Activated CD4-positive, alpha-beta T cell treated with anti-CD3 and anti-CD28 coated beads, Interleukin-2, amount 10 ng/mL, durations not matched to agents 7 days and 5 days (primary cell): ENCODE results near the gene GPR78. TPM values are rescaled to one million over a fixed set of nuclear protein-coding genes. Genes with fewer than 3 reads are reported as not detected.

Experiments
- CTCF ChIA-PET: fragments of 350-600 bp; sonication (Branson Sonifier 250); formaldehyde crosslinking; loops from one replicate; lab custom pipeline; 2021; ENCODE audit warnings: antibody characterized with exemption; lab: Charles Lee
- POLR2A ChIA-PET: fragments of 350-600 bp; sonication (Branson Sonifier 250); formaldehyde crosslinking; loops from one replicate; lab custom pipeline; 2021; ENCODE audit warnings: antibody characterized with exemption; lab: Charles Lee
- DNase-seq: peaks from one replicate; pipeline ENCODE4 v3.0.0-alpha.2; 2020
- H3K27ac Mint-ChIP-seq: one replicate; pipeline ENCODE4 v1.8.0; 2021; ENCODE audit warnings: mild to moderate bottlenecking, moderate library complexity, mixed read lengths
- H3K27me3 Mint-ChIP-seq: one replicate; pipeline ENCODE4 v1.8.0; 2021; ENCODE audit warnings: mixed read lengths
- H3K36me3 Mint-ChIP-seq: one replicate; pipeline ENCODE4 v1.8.0; 2021; ENCODE audit warnings: low read depth, mixed read lengths
- H3K4me1 Mint-ChIP-seq: one replicate; pipeline ENCODE4 v1.8.0; 2021; ENCODE audit warnings: mixed read lengths
- H3K4me3 Mint-ChIP-seq: one replicate; pipeline ENCODE4 v1.8.0; 2021; ENCODE audit warnings: mild to moderate bottlenecking, moderate library complexity, mixed read lengths
- H3K9me3 Mint-ChIP-seq: one replicate; pipeline ENCODE4 v1.8.0; 2021; ENCODE audit warnings: mixed read lengths
- total RNA-seq, 2 experiments: library from RNA; stranded (reverse); gene quantifications; one replicate each; pipeline ENCODE4 v1.2.3, GENCODE V29; 2021

GPR78 gene
- total RNA-seq, 2 experiments from 2014 or later: not detected

GRCh38 chr4:8540991-8541390, 39.2 kb upstream of the GPR78 start:
- Mint-ChIP-seq H3K36me3 (no peaks in the 10 kb centered on the region), H3K27ac (no peak overlapping the region), H3K4me1 (peaks cover 13% of the 10 kb centered on the region), H3K4me3 (no peak overlapping the region), H3K27me3 (no peaks in the 10 kb centered on the region), H3K9me3 (no peaks in the 10 kb centered on the region)
- POLR2A ChIA-PET: no interaction called here
- CTCF ChIA-PET: no interaction called here
- DNase-seq: no peak

DNA sequence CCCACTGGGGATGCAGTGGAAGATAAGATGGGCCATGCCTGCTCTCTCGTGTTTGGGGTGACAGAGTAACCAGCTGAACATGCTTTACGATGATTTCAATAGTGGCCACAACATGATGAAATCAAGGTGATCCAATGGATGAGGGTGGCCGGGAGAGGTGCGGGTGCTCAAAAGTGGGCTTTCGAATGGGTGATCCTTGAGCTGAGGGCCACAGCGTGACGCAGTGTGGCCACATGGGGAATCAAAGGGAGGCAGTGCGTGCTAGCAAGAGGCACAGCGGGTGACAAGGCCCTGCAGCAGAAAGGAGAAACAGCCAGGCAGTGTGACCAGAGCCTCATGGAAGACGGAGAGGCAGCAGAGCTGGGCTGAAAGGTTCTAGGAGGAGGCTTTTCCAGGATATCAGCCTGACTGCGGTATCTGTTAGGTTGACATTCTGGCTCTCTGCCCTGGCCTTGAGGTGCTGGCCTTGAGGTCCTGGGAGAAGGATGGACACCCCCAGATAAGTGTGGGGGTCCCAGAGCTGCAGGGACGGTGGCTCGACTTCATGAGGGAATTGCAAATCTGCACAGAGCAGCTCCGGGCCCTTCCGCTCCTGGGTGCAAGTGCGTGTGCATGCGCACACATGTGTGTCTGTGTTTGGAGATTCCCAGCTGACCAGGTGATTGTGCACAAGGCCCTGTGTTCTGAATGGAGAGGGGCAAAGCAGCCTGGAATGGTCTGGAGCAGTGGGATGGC, 38.0 kb upstream of the GPR78 start:
- Mint-ChIP-seq H3K27ac (no peak overlapping the region), H3K4me3 (no peak overlapping the region), H3K27me3 (no peaks in the 10 kb centered on the region), H3K9me3 (no peaks in the 10 kb centered on the region), H3K36me3 (no peaks in the 10 kb centered on the region), H3K4me1 (peaks cover 11% of the 10 kb centered on the region)
- POLR2A ChIA-PET: no interaction called here
- CTCF ChIA-PET: no interaction called here
- DNase-seq: no peak

GRCh38 chr4:8542776-8543525, 37.2 kb upstream of the GPR78 start:
- ChIA-PET CTCF (no interaction called here), POLR2A (no interaction called here)
- Mint-ChIP-seq H3K4me1 (peaks cover 11% of the 10 kb centered on the region), H3K4me3 (no peak overlapping the region), H3K27ac (no peak overlapping the region), H3K27me3 (no peaks in the 10 kb centered on the region), H3K36me3 (no peaks in the 10 kb centered on the region), H3K9me3 (no peaks in the 10 kb centered on the region)
- DNase-seq: no peak

DNA sequence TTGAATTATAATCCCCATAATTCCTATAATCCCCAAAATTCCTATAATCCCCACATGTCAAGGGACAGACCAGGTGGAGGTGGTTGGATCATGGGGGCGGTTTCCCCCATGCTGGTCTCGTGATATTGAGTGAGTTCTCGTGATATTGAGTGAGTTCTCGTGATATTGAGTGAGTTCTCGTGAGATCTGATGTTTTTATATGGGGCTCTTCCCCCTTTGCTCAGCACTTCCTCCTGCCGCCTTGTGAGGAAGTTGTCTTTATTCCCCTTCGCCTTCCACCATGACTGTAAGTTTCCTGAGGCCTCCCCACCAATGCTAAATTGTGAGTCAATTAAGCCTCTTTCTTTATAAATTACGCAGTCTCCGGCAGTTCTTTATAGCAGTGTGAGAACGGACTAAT, 36.6 kb upstream of the GPR78 start:
- Mint-ChIP-seq H3K27ac (no peak overlapping the region), H3K36me3 (no peaks in the 10 kb centered on the region), H3K9me3 (no peaks in the 10 kb centered on the region), H3K27me3 (no peaks in the 10 kb centered on the region), H3K4me1 (peaks cover 11% of the 10 kb centered on the region), H3K4me3 (no peak overlapping the region)
- no peak for DNase-seq
- ChIA-PET POLR2A (no interaction called here), CTCF (no interaction called here)

- Mint-ChIP-seq H3K36me3 (no peaks in the 10 kb centered on the region), H3K4me1 (peaks cover 11% of the 10 kb centered on the region), H3K9me3 (no peaks in the 10 kb centered on the region), H3K4me3 (no peak overlapping the region), H3K27ac (no peak overlapping the region), H3K27me3 (no peaks in the 10 kb centered on the region)
- no peak for DNase-seq
- ChIA-PET POLR2A (no interaction called here), CTCF (no interaction called here)
Observed at GRCh38 chr4:8544282-8544681, 35.9 kb upstream of the GPR78 start.

- no peak overlapping the region for H3K27ac Mint-ChIP-seq
- H3K9me3 Mint-ChIP-seq: no peaks in the 10 kb centered on the region
- no peaks in the 10 kb centered on the region for H3K36me3 Mint-ChIP-seq
- H3K27me3 Mint-ChIP-seq: no peaks in the 10 kb centered on the region
- POLR2A ChIA-PET: no interaction called here
- CTCF ChIA-PET: no interaction called here
- DNase-seq: no peak
- no peak overlapping the region for H3K4me3 Mint-ChIP-seq
- peaks cover 6% of the 10 kb centered on the region for H3K4me1 Mint-ChIP-seq
Observed at GRCh38 chr4:8544741-8545438, 35.3 kb upstream of the GPR78 start.

- H3K4me3 Mint-ChIP-seq: no peak overlapping the region
- H3K4me1 Mint-ChIP-seq: peaks cover 2% of the 10 kb centered on the region
- H3K27ac Mint-ChIP-seq: no peak overlapping the region
- ChIA-PET CTCF (no interaction called here), POLR2A (no interaction called here)
- no peaks in the 10 kb centered on the region for H3K27me3 Mint-ChIP-seq
- DNase-seq: no peak
- no peaks in the 10 kb centered on the region for H3K36me3 Mint-ChIP-seq
- H3K9me3 Mint-ChIP-seq: no peaks in the 10 kb centered on the region
Observed at GRCh38 chr4:8545439-8545765, 34.8 kb upstream of the GPR78 start.

DNA sequence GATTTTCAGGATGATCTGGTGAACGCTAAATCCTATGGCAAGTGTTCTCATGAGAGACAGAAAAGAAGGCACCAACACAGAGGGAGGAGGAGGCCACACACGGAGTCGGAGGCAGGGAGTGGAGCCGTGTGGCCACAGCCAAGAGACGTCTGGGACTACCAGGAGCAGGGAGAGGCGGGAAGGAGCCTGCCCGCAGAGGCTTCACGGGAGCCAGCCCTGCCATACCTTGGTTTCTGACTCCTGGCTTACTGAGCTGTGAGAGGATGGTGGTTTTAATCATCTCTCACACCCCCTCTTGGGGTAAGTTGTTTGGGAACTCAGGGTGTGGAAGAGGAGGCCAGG, 33.5 kb upstream of the GPR78 start:
- ChIA-PET CTCF (no interaction called here), POLR2A (no interaction called here)
- Mint-ChIP-seq H3K9me3 (no peaks in the 10 kb centered on the region), H3K27me3 (no peaks in the 10 kb centered on the region), H3K27ac (no peak overlapping the region), H3K36me3 (no peaks in the 10 kb centered on the region), H3K4me3 (no peak overlapping the region), H3K4me1 (peaks cover 2% of the 10 kb centered on the region)
- no peak for DNase-seq

DNA sequence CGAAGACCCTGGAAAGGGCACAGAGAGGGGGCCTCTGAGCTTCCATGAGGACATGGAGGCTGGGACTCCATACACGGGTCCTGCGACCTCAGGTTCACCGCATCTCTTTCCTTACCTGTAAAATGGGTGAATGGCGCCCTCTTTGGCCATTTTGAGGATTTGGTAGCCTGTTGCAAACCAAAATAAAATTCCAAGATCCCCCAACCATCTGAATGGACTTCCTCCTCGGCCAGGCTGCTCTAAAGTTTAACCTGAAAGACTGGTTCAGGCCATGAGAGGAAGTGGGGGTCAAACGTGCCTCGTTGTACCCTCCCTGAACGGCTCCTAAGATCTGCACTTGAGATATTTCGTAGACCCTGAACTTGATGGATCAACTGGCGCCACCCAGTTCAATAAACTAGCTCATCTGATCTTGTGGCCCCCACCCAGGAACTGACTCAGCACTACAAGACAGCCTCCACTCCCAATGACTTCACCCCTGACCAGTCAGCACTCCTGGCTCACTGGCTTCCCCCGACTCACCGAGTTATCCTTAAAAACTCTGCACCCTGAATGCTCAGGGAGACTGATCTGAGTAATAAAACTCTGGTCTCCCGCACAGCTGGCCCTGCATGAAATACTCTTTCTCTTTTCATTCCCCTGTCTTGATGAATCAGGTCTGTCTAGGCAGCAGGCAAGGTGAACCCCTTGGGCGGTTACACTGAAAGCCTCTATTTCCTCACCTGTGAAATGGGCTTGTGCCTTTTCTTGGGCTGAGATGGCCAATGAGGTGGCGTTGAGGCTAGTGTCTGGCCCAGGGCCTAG, 32.9 kb upstream of the GPR78 start:
- H3K27ac Mint-ChIP-seq: no peak overlapping the region
- POLR2A ChIA-PET: no interaction called here
- no peaks in the 10 kb centered on the region for H3K27me3 Mint-ChIP-seq
- no peak overlapping the region for H3K4me3 Mint-ChIP-seq
- DNase-seq: no peak
- no peaks in the 10 kb centered on the region for H3K9me3 Mint-ChIP-seq
- peaks cover 2% of the 10 kb centered on the region for H3K4me1 Mint-ChIP-seq
- no peaks in the 10 kb centered on the region for H3K36me3 Mint-ChIP-seq
- CTCF ChIA-PET: no interaction called here

DNA sequence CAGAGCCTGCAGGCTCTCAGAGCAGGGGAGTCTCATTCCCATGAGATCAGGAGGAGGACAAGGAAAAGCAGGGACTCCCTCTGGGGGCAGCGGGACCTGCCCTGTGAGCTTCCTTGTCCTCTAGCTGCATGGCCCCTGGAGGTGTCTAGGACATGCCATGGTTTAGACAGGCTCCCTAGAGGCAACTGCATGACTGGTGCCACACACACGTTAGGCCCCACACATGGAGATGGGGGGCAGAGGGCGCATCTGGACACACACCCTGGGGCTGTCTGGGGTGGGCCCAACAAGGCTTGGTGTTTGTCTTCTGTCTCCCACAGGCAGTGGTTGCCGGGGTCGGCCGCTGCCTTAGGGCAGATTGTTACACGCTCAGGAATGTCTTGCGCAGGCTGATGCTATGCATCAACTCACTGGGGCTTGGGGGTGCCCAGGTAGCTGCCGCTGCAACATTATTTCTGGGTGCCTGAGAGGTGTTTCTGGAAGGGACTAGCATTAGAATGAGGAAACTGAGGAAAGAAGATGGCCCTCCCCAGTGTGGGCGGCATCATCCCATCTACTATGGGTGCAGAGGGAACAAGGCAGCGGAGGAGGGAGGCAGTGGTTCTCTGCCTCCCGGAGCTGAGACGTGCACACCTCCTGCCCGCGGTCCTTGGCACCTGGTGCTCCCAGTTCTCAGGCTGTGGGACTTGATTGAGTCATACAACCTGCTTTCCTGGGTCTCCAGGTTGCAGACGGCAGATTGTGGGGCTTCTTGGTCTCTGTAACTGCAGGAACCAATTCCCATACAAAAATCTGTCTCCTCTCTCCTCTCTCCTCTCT, 32.1 kb upstream of the GPR78 start:
- Mint-ChIP-seq H3K27ac (no peak overlapping the region), H3K9me3 (no peaks in the 10 kb centered on the region), H3K27me3 (no peaks in the 10 kb centered on the region), H3K36me3 (no peaks in the 10 kb centered on the region), H3K4me3 (no peak overlapping the region), H3K4me1 (peaks cover 2% of the 10 kb centered on the region)
- CTCF ChIA-PET: no interaction called here
- POLR2A ChIA-PET: no interaction called here
- no peak for DNase-seq

- H3K4me3 Mint-ChIP-seq: no peak overlapping the region
- no peaks in the 10 kb centered on the region for H3K9me3 Mint-ChIP-seq
- DNase-seq: no peak
- CTCF ChIA-PET: no interaction called here
- H3K27ac Mint-ChIP-seq: no peak overlapping the region
- H3K36me3 Mint-ChIP-seq: no peaks in the 10 kb centered on the region
- POLR2A ChIA-PET: no interaction called here
- H3K27me3 Mint-ChIP-seq: no peaks in the 10 kb centered on the region
- H3K4me1 Mint-ChIP-seq: peaks cover 2% of the 10 kb centered on the region
Observed at GRCh38 chr4:8548731-8549351, 31.4 kb upstream of the GPR78 start.

DNA sequence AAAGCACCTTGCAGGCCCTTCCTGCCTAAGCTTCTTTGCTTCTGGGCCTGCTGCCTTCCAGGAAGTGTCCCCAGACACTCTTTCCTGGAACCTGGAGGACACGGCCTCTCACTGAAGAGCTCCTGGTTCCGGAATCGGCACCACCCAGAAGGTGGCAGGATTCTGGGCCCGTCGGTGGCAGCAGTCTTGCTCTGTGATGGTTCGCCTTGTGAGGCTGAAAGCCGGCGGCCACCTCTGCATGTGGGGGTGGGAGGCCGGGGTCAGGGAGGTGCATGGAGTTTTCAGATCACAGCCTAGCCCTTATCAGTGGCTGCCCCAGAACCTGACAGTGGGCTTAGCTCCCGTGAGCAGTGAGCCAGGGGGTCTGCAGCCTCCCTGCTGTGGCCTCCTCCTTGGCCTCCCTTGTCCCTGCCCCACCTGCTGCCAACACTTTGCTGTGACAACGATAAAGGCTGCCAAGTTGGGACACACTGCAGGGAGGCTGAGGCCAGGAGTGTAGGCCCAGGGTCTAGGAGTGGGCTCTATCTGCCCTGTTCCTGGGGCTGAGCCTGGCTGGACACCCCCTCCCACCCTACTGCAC, 30.8 kb upstream of the GPR78 start:
- no peak for DNase-seq
- no peaks in the 10 kb centered on the region for H3K9me3 Mint-ChIP-seq
- H3K4me1 Mint-ChIP-seq: peaks cover 2% of the 10 kb centered on the region
- no peaks in the 10 kb centered on the region for H3K27me3 Mint-ChIP-seq
- H3K4me3 Mint-ChIP-seq: no peak overlapping the region
- ChIA-PET POLR2A (no interaction called here), CTCF (no interaction called here)
- no peak overlapping the region for H3K27ac Mint-ChIP-seq
- no peaks in the 10 kb centered on the region for H3K36me3 Mint-ChIP-seq
